HG02798 (cell line): ENCODE results near the gene CERS1.
A peak's percentile ranks its signal among the peaks of the same experiment; 100 is the strongest.

Source experiments
- ATAC-seq: cut with Tn5 transposase; IDR thresholded peaks from one replicate; pipeline ENCODE4 v1.9.1; 2021; ENCODE audit warnings: mild to moderate bottlenecking; ENCODE audit not compliant: unreplicated experiment, poor library complexity

Gene CERS1, protein sequence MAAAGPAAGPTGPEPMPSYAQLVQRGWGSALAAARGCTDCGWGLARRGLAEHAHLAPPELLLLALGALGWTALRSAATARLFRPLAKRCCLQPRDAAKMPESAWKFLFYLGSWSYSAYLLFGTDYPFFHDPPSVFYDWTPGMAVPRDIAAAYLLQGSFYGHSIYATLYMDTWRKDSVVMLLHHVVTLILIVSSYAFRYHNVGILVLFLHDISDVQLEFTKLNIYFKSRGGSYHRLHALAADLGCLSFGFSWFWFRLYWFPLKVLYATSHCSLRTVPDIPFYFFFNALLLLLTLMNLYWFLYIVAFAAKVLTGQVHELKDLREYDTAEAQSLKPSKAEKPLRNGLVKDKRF

GRCh38 chr19:18895824-18896341 is at the start of gene CERS1:
Gene CERS1, minus strand, starts transcription at chr19:18896158. Its CDS starts 86 bp downstream, at chr19:18896072.
- no peak for ATAC-seq

DNA sequence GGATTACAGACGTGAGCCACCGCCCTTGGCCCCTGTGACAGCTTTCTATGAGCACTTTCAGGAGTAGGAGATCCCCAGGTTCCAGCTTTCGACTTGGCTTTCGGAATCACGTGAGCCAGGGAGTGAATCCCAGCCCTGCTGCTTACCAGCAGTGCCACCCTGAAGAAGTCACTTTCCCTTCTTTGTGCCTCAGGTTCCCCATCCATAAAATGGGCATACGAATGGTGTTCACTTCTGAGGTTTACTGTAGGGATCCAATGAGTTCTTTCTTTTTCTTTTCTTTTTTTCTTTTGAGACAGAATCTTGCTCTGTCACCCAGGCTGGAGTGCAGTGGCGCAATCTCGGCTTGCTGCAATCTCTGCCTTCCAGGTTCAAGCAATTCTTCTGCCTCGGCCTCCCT is 49.3 kb upstream of the CERS1 start:
- ATAC-seq: no peak

GRCh38 chr19:18943465-18943864 is 47.5 kb upstream of the CERS1 start:
- ATAC-seq: no peak

GRCh38 chr19:18942692-18943091 is 46.7 kb upstream of the CERS1 start:
- no peak for ATAC-seq

DNA sequence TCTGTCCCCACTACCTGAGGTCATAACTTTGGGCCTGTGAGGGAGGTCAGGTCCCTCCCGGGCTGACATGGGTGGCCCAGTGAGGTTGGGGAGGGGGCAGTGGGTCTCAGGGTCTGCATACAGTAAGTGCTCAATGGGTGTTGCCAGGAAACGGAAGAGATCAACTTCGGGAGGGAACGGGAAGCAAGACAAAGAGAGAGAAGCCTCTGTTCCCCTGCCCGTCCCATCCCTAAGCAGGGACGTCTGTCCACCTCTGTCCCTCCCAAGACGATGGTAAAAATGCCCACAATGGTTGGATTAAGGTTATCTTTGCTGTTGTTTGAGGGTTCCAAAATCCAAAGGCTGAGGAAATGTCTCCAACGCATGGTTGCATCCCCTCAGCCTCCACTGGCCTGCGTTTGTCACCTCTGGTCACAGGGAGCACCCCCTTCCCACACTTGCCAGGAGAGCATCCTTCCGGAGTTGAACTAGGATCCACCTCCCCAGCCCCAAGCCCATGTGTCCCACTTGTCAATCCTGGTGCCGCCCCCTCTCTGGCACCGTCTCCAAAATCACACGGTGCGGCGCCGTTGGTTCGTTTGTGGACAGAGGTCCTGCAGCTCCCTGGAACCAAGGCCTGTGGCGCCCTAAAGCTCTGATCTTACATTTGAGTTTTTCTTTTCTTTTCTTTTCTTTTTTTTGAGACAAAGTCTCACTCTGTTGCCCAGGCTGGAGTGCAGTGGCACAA is 45.8 kb upstream of the CERS1 start:
- no peak for ATAC-seq

GRCh38 chr19:18940769-18941627 is 45.0 kb upstream of the CERS1 start, which contains the start of gene HOMER3:
Gene HOMER3, minus strand, starts transcription at chr19:18941217. Its CDS starts 2,235 bp downstream, at chr19:18938982.
- no peak for ATAC-seq

- no peak for ATAC-seq
Observed at GRCh38 chr19:18939922-18940768, 44.2 kb upstream of the CERS1 start.

- no peak for ATAC-seq
Observed at GRCh38 chr19:18939163-18939562, 43.2 kb upstream of the CERS1 start.

DNA sequence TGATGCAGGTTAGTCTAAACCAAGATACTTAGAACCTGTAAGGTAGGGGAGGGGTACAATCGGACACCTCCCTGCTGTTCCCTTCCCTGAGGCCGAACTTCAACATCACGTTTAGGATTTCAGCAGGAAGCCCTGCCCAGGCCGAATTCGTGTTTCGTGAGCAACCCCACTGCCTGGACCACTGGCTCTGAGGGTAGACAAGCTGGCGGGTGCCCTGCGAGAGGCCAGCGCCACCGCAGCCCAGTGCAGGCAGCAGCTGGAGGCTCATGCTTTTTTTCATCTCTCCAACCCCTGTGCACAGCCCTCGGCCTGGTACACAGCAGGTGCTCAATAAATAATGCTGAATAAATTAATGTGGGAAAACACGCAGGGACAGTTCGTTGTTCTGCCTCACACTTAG is 37.3 kb upstream of the CERS1 start:
- ATAC-seq: no peak

DNA sequence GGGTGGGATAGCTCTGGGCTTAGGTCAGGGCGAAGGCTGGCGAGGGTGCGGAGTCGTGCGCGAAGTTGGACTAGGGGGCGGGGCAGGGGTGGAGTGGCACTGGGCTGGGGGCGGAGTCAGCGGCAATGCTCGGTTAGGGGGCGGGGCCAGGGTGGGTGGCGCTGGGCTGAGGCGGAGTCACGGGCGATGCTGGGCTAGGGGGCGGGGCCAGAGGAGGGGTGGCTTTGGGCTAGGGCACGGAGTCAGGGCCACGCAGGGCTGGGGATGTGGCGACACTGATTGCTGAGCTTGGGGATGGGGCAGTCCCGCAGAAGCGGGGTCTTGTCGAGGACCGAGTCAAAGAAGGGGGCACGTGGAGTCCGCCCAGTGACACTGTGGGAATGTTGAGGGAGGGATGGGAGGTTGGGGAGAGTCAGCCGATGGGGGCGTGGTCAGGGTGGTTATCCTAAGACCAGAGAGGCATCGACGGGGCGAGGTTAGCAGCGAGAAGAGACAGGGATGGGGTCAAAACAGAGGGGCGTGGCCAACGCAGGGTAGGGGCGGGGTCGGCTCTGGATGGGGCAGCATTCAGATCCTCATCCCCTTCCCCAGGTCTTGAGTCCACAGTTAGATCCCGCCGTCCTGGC is 36.4 kb upstream of the CERS1 start:
- peak; percentile 45 for ATAC-seq

- ATAC-seq: no peak
Observed at GRCh38 chr19:18931316-18932162, 35.6 kb upstream of the CERS1 start.

GRCh38 chr19:18929311-18929710 is 33.4 kb upstream of the CERS1 start:
- ATAC-seq: no peak

DNA sequence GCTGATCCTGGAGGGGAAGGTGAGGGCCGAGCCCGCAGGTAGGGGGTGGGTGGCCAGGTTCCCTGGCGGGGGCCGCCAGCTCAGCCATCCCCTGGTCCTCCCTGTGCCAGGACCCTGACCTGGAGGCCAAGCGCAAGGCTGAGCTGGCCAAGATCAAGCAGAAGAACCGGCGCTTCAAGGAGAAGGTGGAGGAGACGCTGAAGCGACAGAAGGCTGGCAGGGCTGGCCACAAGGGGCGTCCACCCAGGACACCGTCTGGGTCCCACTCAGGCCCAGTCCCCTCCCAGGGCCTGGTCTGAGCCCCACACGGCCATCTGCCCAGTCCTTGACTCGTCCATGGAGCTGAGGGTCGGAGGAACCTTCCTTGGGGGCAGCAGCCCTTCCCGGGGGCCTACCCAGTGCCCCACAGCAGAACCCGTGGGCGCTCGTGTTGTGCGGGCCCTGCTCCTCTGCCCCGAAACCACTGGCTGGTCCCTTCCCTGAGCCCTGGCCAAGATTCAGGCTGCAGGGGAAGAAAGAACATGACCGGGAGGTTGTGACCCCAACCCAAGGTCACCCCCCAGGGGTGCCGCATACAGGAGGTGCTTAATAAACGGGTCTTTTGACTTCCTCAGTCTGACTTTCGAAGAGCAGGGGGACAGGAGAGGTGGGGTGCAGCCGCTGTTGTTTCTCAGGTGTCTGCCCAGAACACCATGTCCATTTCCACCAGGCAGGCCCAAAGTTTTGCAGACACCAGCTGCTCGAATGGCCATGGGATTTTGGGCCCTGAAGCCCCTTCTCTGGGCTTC is 32.3 kb upstream of the CERS1 start:
- no peak for ATAC-seq

DNA sequence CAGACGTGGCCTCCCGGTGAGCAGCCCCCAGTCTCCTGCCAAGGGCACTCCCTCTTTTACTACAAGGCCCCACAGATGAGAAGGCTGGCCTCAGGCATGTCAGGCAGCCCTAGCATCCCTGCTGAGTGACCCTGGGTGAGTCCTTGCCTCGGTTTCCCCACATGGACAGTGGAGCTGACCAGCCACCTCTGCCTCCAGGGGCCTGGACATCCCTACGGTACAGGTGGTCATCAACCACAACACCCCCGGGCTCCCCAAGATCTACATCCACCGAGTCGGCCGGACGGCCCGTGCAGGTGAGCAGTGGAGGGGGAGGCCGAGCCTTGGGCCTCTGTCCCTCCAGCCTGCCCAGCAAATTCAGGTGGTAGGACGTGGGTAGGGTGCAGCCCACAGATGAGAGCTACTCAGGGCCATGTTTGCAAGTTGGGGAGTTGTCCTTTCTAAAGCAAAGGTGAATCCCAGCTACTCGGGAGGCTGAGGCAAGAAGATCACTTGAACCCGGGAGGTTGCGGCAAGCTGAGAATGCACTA is 28.8 kb upstream of the CERS1 start:
- no peak for ATAC-seq

GRCh38 chr19:18922228-18922985 is 26.4 kb upstream of the CERS1 start:
- no peak for ATAC-seq

- no peak for ATAC-seq
Observed at GRCh38 chr19:18921593-18921992, 25.6 kb upstream of the CERS1 start.

- ATAC-seq: no peak
Observed at GRCh38 chr19:18920400-18920799, 24.4 kb upstream of the CERS1 start.
